Lower leg skin (tissue), 4 donors: Measurements from ENCODE around the gene FGF12. TPM values are rescaled to one million over a fixed set of nuclear protein-coding genes. Genes with fewer than 3 reads are reported as not detected.

Experiments
- DNase-seq, 2 donors: peaks; one replicate each; pipeline ENCODE4 v3.0.0-alpha.2; 2019; ENCODE audit warnings: low spot score in 2 of 2
- H3K4me3 ChIP-seq: fragments of 200-600 bp; sonication (generic); 2 replicates; pipeline ENCODE4 v1.5.1; 2017; ENCODE audit warnings: mild to moderate bottlenecking, low read depth; ENCODE audit not compliant: poor library complexity, severe bottlenecking
- CTCF ChIP-seq, 3 donors: fragments of 450-650 bp; IDR thresholded peaks; one replicate each; pipeline ENCODE4 v1.5.1; 2016; ENCODE audit warnings: antibody characterized with exemption in 3 of 3, mild to moderate bottlenecking in 3 of 3, moderate library complexity in 2 of 3
- POLR2A ChIP-seq, 2 donors: fragments of 450-650 bp; IDR thresholded peaks; one replicate each; pipeline ENCODE4 v1.6.1; 2016 to 2017; ENCODE audit warnings: antibody characterized with exemption in 2 of 2, mild to moderate bottlenecking in 1 of 2, moderate library complexity in 1 of 2
- WGBS, 2 donors: methylation state at CpG; one replicate each; pipeline ENCODE4 v1.1.5; 2018; 5-methylcytosine and 5-hydroxymethylcytosine counted together
- intact Hi-C: fragments of 100-400 bp; cut with DNase I; formaldehyde crosslinking; loops from one replicate; pipeline ENCODE4 v1.15.0; 2023; ENCODE audit warnings: low total_unique reads
- total RNA-seq, 4 donors: library from RNA; depleted of rRNA; stranded (reverse); fragments of >200 nt; gene quantifications; one replicate each; pipeline ENCODE4 v1.1.0, GENCODE V29; 2016

FGF12 gene
- total RNA-seq, 4 donors from 2014 or later, result 0.05 to 0.45 (median 0.19) TPM; not detected in 1

DNA sequence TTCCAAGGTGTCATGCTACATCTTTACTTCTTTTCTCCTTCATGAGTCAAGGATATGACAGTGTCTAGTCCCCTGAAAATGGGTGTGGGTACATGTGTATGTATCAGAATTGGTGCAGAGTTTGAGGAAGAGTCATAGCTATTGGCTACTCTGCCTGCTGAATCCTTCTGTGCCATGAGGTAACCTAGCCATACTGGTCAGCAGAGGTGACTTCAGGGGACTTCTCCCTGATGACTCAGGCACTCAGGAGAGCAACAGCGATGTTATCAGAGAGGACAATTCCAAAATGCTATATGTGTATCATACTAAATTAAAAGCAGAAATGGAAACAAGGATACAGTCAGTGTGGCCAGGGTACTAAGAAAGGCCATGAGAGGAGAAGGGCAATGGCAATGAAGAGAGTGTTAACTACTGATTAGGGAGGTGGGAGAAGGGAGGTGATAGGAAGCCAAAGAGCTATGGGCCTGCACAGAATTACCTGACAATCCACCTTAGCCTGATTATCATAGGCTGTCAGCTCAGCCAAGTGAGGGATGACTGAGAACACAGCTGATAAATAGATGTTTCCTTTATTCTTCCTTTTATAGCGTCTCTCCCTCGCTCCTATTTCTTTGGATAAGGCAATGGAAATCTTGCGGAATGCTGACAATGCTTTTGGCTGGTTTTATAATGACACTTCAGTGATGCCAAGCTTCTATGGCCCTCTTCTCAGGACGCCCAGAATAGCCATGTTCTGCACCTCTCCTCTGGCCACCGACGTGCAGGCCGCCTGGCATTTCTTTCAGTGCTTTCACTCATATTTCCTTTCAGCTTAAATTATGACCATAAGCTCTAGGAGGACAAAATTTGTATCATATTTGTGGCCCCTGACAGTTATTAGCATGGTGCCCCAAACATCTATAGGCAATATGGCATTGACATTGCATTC lies 90.6 kb downstream of the FGF12 start:
- TF ChIP-seq POLR2A (IDR thresholded peaks at IDR 0.05), result no peak
- H3K4me3 ChIP-seq, result no peak overlapping the region
- 86 to 88% methylated on average over 8 of the region's 8 CpGs for WGBS, 2 donors
- DNase-seq, result no peak
- intact Hi-C loops, result no loop called here

DNA sequence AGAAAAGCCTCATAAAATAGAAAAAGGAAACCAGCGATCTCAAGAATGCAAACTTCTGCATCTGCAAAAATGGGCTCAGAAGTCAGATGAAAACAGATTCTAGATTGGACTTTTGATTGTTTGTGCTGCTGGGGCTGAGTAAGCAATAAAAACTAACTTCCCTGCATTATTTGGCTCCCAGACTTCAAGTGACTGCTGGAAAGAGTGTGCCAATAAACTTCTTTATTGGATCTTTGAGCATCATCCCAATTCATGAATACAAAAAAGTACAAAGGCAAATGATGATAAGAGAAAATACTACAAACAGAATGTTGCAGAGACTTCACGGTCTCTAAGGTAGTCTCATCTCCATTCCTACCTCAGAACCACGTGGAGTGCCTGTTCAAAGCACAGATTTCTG lies 97.9 kb downstream of the FGF12 start:
- intact Hi-C loops, result no loop called here
- no peak overlapping the region for H3K4me3 ChIP-seq
- DNase-seq, result no peak
- TF ChIP-seq CTCF (IDR thresholded peaks at IDR 0.05) (no peak), POLR2A (IDR thresholded peaks at IDR 0.05) (no peak)
- WGBS, 2 donors, result 74 to 77% methylated on average over 3 of the region's 3 CpGs

- WGBS, 2 donors, result 82 to 85% methylated on average over 3 of the region's 3 CpGs
- TF ChIP-seq CTCF (IDR thresholded peaks at IDR 0.05) (no peak), POLR2A (IDR thresholded peaks at IDR 0.05) (no peak)
- DNase-seq, result no peak
- intact Hi-C loops, result no loop called here
- H3K4me3 ChIP-seq, result no peak overlapping the region
These were observed 105.4 kb downstream of the FGF12 start for GRCh38 chr3:192621909-192622308.

GRCh38 chr3:192620275-192620674 lies 107.1 kb downstream of the FGF12 start:
- no peak for TF ChIP-seq CTCF (IDR thresholded peaks at IDR 0.05)
- TF ChIP-seq POLR2A (IDR thresholded peaks at IDR 0.05), result no peak
- H3K4me3 ChIP-seq, result no peak overlapping the region
- intact Hi-C loops, result no loop called here
- WGBS, 2 donors, result 70 to 79% methylated on average over 3 of the region's 3 CpGs
- no peak for DNase-seq

- 79 to 87% methylated on average over 4 of the region's 4 CpGs for WGBS, 2 donors
- TF ChIP-seq CTCF (IDR thresholded peaks at IDR 0.05) (no peak), POLR2A (IDR thresholded peaks at IDR 0.05) (no peak)
- no peak for DNase-seq
- intact Hi-C loops, result no loop called here
- no peak overlapping the region for H3K4me3 ChIP-seq
These were observed 115.9 kb downstream of the FGF12 start for GRCh38 chr3:192611411-192611810.

DNA sequence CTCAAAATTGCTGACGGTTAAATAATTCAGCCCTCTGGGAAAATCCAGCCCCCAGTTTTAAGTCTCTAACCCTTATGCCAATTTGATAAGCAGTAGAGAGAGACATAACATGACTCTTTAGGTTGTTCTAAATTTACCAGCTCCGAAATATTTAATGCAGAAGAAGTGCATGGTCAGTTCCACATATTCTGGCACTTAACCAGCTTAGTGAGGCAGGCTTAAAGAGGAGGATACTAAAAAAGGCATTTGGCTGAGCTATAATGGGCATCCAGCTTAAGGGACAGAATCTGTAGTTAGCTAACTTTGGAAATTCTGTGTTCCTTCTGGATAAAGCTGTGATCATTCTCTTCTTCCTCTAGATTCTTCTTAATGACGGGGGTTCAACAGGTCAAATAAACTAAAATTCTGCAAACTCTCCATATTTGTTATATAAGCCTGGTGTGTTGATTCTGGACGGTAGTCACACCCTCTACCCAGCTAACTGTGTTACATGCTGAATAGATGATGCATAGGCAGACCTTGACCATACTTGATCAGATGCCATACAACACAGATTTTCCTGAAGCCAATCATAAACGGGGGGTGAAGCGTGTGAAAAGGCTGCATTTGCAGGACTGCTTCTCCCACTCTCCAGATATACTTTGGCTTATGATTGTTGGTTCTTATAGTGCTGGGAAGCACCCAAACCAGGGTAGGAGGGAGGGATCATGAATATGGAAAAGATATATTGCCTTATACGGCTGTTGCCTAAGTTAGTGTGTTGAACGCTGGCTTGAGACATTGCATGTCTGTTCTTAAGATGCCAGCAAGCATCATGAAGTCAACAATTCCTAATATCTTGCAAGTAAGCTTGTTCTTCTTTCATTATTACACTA lies 118.4 kb downstream of the FGF12 start:
- intact Hi-C loops, result no loop called here
- 83 to 85% methylated on average over 8 of the region's 8 CpGs for WGBS, 2 donors
- TF ChIP-seq POLR2A (IDR thresholded peaks at IDR 0.05) (no peak), CTCF (IDR thresholded peaks at IDR 0.05) (no peak)

More for the DNA sequence above, 118.4 kb downstream of the FGF12 start:
- DNase-seq, result no peak
- no peak overlapping the region for H3K4me3 ChIP-seq
